ENCODE measurements around the gene CENPP.

- no peak for TF ChIP-seq CTCF (IDR thresholded peaks at IDR 0.05)
- no peak for TF ChIP-seq POLR2A (IDR thresholded peaks at IDR 0.05)
Measured at GRCh38 chr9:92666236-92666635, 340.5 kb downstream of the CENPP start.

All from thyroid gland (tissue), 4 donors.